C1 segment of cervical spinal cord (tissue), 14 donors: Measurements from ENCODE around the gene MMS19.

Experiments
- DNase-seq, 14 donors: peaks; one replicate each; lab custom pipeline; 2025; lab: John Stamatoyannopoulos, UW

The MMS19 gene, protein sequence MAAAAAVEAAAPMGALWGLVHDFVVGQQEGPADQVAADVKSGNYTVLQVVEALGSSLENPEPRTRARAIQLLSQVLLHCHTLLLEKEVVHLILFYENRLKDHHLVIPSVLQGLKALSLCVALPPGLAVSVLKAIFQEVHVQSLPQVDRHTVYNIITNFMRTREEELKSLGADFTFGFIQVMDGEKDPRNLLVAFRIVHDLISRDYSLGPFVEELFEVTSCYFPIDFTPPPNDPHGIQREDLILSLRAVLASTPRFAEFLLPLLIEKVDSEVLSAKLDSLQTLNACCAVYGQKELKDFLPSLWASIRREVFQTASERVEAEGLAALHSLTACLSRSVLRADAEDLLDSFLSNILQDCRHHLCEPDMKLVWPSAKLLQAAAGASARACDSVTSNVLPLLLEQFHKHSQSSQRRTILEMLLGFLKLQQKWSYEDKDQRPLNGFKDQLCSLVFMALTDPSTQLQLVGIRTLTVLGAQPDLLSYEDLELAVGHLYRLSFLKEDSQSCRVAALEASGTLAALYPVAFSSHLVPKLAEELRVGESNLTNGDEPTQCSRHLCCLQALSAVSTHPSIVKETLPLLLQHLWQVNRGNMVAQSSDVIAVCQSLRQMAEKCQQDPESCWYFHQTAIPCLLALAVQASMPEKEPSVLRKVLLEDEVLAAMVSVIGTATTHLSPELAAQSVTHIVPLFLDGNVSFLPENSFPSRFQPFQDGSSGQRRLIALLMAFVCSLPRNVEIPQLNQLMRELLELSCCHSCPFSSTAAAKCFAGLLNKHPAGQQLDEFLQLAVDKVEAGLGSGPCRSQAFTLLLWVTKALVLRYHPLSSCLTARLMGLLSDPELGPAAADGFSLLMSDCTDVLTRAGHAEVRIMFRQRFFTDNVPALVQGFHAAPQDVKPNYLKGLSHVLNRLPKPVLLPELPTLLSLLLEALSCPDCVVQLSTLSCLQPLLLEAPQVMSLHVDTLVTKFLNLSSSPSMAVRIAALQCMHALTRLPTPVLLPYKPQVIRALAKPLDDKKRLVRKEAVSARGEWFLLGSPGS

DNA sequence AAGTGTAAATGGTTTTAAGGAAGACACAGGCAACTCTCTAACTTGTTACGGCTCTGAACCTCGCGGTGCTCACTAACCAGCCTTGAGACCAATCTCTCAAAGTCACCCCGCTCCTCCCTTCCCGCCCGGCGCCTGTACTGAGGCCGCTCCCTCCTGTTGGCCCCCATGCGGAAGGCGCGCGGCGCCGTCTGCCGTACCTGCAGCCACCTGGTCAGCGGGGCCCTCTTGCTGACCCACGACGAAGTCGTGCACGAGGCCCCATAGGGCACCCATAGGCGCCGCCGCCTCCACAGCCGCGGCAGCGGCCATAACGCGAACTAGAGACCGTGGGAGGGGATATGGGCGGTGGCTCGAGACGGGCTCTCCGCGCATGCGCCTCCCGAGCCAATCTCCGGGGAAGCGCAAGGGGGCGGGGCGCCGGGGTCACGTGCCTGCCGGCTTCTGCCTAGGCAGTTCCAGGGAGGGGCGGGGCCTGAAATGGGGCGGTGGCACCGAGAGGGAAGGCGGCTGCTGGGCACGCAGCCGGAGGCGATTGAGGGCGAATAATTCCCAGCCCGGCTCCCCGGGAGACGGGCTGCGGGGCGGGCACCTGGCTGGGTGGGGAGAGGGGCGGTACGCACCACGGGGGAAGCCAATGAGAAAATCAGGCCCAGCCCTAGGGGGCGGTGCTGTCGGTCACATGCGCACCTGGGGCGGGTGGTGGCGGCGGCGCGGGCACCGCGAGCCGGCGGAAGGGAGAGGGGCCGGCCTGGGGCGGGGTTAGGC, at the start of gene MMS19:
TSS of gene MMS19 (minus strand) at position 347 of the 765 bp plus-strand sequence. CDS start at position 309, 38 bp downstream.
- peak; percentile 93 to 100 (median 99) for DNase-seq

DNA sequence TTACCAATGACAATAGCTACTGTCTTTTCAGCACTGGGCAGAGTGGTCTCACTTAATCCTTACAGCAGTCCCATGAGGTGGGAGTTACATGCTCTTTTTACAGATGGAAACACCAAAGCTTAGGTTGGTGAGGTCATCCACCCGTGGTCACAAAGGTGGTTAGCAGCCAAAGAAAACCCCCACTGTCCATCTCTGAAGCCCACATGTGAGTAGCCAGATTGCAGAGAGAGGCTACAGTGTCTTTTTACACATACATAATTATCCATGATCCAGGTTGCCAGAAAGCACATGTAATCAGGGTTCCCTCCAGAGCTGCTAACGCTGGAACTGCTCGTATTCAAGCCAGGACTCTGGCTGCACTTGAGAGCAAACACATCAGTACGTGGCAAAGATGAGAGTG, 49.7 kb upstream of the MMS19 start:
- DNase-seq = no peak

DNA sequence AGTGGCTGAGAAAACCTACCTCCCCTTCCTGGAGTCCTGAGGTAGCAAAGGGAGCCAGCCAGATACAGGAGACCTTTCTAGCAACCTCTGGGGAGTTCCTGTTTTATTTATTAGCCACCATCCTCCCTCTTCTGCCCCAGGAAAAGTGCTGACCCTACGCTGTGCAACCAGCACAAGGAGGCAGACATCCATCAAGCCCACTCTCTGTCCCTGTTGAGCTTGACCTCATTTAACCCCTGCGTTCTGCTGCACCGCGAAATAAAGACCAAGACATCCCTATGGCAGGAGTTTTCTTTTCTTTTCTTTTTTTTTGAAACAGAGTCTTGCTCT, 49.0 kb upstream of the MMS19 start:
- DNase-seq = no peak

GRCh38 chr10:97546456-97547270, 48.4 kb upstream of the MMS19 start:
- DNase-seq = no peak

- DNase-seq = peak in 11 of 14 donors; percentile 51 to 94 (median 71)
These were observed 44.9 kb upstream of the MMS19 start for GRCh38 chr10:97543025-97543546.

DNA sequence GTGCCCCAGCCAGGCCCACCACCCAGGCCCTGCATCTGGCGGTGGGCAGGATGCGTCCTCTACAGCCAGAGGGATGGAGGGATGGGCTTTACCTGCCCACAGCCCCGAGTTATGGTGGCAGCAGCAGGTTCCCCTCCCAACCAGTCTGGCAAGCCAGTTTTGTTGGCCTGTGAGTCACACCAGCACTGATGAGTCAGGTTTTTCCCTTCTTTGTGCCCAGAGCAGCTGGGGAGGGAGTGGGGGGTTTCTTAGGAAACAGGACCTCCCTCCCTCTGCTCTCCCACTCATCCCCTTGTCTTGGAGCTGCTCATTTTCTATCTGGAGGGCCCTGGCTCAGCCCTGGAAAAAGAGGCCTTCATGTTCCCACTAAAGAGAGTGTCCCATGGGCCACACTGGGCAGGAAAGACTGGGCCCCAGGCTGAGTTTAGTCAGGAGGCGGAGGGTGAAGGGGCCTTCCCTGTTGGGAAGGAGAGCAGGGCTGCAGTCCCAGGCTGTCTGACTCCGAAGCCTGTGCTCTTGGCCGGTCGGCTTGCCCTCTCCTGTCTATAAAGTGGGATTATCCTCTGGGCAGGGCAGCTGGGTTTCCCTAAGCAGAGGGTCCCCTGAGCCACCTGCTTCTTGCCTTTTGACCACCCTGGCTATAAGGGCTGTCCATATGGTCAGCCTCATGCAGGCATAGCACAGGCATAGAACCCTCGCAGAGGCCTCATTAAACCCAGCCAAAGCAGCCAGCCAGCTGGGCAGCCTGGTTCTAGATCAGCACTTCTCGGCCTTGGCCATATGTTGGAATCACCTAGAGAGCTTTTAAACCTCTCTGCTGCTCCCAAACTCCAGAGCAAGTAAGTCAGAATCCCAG, 44.2 kb upstream of the MMS19 start:
- DNase-seq = peak in 10 of 14 donors; percentile 30 to 83 (median 52)

- peak in 2 of 14 donors; percentile 3 to 55 for DNase-seq
These were observed 42.7 kb upstream of the MMS19 start for GRCh38 chr10:97540669-97541500.

DNA sequence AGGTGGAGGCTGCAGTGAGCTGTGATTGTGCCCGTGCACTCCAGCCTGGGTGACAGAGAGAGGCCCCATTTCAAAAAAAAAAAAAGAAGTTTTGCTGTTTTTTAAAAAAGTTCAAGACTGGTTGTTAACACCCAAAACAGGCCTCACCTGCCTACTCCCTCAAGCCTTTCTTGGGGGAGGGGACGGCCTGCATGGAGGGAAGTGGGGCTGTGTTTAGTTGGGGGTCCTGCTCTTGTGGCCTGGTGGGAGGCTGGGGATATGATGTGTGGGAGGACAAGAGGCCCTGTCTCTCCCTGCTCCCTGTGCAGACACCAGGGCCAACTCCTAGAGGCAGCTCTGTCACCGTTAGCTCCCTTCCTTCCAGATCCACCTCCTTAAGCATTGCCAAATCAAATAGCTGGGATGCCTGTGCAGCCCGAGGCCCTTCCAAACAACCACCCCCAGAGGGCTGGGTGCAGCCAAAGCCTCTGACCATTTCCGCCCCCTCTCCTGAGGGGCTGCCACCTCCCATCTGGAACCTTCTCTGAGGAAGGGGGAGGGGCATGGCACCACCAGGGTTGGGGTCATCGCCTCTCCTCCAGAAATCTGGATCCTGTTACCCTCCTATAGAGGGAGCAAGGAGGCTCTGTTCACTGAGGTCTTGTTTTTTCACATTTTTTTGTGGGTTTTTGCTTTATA, 41.4 kb upstream of the MMS19 start:
- DNase-seq = no peak

DNA sequence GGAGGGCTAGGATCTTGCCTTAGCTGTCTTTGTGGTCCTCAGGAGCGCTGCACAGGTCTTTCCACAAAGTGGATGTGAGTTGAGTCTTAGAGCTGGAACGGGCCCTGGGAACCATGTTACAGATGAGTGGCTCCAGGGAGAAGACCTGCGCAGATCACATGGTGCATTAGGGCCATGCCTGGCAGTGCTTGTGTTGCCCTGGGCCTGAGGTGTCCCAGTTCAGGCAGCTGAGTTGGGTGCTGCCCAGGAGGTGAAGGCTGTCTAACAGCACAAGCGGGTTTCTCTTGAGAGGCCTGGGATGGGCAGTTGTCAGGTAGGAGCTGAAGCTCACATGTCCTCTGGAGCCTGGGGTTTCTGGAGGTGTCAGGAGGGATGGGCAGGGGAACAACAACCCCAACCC, 40.6 kb upstream of the MMS19 start:
- no peak for DNase-seq

- DNase-seq = no peak
These were observed 40.2 kb upstream of the MMS19 start for GRCh38 chr10:97538411-97538810.

DNA sequence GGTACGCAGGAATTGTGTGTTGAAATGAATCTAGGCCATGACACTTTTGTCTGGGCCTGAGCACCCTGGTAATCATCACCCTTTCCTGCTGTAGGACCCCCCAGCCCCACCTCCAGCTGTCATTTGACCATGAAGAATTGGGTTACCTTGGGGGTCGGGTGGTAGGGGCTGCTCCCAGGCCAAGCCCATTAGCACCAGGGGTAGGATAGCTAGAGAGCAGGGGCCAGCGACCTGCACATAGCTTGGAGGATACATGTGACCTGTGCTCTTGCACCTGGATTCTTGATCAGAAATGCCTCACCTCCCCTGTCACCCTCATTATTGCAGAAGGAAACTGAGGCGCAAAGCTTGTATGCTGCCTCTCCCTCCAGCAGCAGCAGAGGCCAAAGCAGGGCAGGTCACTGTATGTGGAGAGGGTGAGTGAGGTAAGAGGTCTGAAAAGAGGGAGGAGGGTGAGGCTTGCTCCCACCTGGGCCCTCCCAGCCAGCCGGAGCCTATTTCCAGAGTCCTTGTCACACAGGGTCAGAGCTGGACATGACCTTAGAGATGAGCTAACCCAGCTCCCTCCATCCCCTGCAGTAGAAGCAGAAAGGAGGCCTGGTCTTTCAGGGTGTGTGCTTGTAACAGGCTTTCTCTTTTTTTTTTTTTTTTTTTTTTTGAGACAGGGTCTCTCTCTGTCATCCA, 39.1 kb upstream of the MMS19 start:
- DNase-seq = no peak

DNA sequence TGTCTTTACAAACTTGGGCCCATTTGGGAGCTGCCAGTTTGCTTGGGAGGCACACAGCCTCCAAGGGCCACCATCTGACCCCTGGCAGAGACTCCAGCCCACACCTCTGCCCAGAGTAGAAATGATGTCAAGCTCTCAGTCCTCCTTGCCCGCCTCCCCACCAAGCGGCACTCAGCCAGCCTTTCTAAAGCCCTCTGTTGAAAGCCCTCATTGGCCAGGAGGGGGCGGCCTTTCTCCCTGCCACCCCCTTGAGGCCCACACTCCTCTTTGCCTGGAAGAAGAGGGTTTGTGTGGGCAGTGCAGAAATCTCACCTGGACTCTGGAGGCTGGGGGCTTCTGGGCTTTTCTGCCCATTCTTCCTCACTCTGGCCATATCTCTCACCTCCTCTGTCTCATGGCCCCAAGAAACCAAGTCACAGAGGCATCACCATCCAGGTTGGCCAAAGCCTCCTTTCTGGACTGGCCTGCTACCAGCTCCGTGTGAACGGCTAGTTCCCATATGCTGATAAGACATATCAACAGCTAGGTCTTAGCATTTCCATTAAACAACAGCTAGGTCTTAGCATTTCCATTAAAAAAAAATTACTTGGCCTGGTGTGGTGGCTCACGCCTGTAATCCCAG, 36.6 kb upstream of the MMS19 start:
- peak in 10 of 14 donors; percentile 12 to 74 (median 40) for DNase-seq

GRCh38 chr10:97533888-97534287, 35.7 kb upstream of the MMS19 start:
- DNase-seq = peak in 4 of 14 donors; percentile 21 to 37 (median 36)

- peak in 9 of 14 donors; percentile 16 to 80 (median 43) for DNase-seq
These were observed 34.9 kb upstream of the MMS19 start for GRCh38 chr10:97532935-97533671.

GRCh38 chr10:97531401-97531986, 33.3 kb upstream of the MMS19 start:
- no peak for DNase-seq
